GM23248 (cell line): ENCODE results near the gene GLRX5.
"Not testable (repeated sequence)": the region's sequence is repeated elsewhere in the genome, so short reads cannot be mapped to it uniquely, and the experiment has no call there.

ENCODE experiments used
- EZH2 ChIP-seq: fragments of 200-600 bp; sonication (generic); IDR thresholded peaks from 2 replicates; pipeline ENCODE4 v1.6.1; 2018; ENCODE audit warnings: antibody characterized with exemption, mild to moderate bottlenecking; ENCODE audit not compliant: insufficient read depth, poor library complexity, severe bottlenecking
- EZH2phosphoT487 ChIP-seq: fragments of 200-600 bp; sonication (generic); IDR thresholded peaks from 2 replicates; pipeline ENCODE4 v1.6.1; 2018; ENCODE audit warnings: antibody characterized with exemption, moderate library complexity, mild to moderate bottlenecking, low read depth; ENCODE audit not compliant: insufficient read depth

DNA sequence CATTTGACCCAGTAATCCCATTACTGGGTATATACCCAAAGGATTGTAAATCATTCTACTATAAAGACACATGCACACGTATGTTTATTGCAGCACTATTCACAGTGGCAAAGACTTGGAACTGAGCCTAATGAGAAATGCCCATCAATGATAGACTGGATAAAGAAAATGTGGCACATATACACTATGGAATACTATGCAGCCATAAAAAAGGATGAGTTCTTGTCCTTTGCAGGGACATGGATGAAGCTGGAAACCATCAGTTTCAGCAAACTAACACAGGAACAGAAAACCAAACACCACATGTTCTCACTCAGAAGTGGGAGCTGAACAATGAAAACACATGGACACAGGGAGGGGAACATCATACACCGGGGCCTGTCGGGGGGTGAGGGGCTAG, 56.3 kb downstream of the GLRX5 start:
- TF ChIP-seq EZH2, EZH2phosphoT487: not testable (repeated sequence)
